Activated naive CD4-positive, alpha-beta T cell treated with Interleukin-2 at 50 U/mL for 16 hours (primary cell): ENCODE data around the gene CDCA4.
"Not testable (repeated sequence)": the region's sequence is repeated elsewhere in the genome, so short reads cannot be mapped to it uniquely, and the experiment has no call there.

Experiments used
- DNase-seq: peaks from one replicate; pipeline ENCODE4 v3.0.0-alpha.2; 2020

CDCA4 gene

GRCh38 chr14:105020815-105021655 is at the start of gene CDCA4:
TSS of gene CDCA4 (minus strand) at chr14:105021083. CDS start at chr14:105011929, 9,154 bp downstream.
- peak; percentile 97 for DNase-seq

DNA sequence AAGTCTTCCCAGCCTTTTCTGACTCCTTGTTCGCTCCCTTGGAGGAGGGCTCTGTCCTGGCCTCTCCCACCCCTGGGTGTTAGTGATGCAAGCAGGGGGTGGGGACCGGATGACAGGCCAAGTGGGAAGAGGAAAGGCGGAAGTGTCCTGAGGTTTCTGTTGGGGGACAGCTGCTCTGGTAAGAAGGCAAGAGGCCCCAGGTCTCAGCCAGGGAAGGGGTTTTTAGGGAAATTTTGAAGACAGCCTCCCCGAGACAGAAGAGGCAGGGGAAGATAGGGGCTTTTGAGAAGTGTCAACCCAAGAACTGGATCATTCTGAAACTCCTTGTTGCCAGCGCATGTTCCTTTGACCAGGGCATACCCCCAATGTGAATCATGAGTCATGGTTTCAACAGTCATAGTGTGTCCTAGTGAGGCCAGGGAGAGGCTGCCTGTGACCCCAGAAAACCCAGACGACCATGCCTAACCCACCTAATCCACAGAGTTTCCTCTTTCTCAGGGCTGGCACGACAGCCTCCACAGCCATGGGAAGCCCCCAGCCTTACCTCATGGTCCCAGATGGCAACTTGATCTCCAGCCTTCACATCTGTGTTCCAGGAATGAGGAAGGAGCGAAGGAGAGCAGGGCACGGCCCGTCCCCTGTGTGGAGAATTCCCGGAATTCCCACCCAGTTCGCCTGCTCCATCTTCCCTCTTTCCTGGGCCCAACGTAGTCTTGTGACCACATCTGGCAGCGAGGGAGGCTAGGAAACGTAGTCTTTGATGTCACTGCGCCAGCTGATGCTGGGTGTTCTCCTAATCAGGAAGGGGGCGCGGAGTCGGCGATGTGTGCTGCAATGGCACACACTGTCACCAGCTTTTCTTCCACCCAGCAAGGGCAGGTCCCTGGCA is 49.2 kb upstream of the CDCA4 start:
- DNase-seq = peak; percentile 62

GRCh38 chr14:105069522-105069870 is 48.6 kb upstream of the CDCA4 start:
- no peak for DNase-seq

DNA sequence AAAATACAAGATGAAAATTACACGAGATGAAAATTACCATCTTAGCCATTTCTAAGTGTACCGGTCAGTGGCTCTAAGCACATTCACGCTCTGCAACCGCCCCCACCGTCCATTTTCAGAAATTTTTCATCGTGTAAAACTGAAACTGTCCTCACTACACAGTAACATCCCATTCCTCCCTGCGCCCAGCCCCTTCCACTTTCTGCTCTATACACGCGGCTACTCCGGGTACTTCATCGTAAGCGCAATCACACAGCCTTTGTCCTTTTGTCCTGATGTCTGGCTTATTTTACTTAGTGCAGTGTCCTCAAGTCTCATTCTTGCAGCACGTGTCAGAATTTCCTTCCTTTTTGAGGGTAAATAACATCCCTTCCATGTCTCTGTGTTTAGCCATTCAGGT is 47.9 kb upstream of the CDCA4 start:
- DNase-seq = no peak

GRCh38 chr14:105067969-105068301 is 47.1 kb upstream of the CDCA4 start:
- DNase-seq = no peak

- peak; percentile 76 for DNase-seq
Observed at GRCh38 chr14:105067140-105067968, 46.5 kb upstream of the CDCA4 start.

DNA sequence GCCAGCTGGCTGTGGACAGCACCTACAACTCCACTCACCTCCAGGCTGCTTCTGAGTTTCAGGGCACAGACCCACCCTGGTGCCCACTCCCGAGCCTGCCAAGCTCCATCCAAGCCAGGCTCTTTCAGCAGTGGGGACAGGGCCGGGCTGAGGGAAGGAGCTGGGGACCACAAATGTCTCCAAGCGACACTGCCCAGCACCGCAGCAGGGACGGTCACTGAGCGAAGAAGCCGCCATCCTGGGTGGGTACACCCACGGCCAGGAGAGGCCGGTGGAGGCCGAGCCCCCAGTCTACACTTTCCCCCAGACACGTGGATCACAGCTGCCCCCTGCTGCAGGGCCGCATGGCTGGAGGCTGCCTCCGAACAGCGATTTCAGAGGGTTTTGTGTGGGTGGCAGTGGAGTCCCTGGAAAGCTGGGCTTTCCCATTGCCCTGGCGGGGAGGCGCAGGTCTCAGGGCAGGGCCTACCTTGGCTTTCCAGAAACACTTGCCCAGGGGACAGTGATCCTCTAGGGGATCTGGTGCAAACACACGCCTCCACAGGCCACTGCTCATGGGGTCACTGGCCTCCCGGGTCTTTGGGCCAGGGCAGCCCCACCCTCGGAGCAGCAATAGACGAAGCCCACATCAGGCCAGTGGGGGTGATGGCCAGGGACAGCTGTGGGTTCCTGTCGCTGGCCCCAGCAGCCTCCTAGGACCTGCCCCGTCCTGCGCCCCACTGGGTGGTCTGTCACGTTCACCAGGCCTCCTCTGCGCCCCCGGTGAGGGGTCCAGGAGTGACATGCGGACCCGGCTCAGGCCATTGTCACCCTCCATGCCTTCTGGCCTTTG is 45.6 kb upstream of the CDCA4 start:
- DNase-seq = no peak

GRCh38 chr14:105065280-105066228 is 44.7 kb upstream of the CDCA4 start, which contains the start of gene GPR132:
TSS of gene GPR132 (minus strand) at chr14:105065430. CDS start at chr14:105055420, 10,010 bp downstream.
- peak; percentile 88 for DNase-seq

DNA sequence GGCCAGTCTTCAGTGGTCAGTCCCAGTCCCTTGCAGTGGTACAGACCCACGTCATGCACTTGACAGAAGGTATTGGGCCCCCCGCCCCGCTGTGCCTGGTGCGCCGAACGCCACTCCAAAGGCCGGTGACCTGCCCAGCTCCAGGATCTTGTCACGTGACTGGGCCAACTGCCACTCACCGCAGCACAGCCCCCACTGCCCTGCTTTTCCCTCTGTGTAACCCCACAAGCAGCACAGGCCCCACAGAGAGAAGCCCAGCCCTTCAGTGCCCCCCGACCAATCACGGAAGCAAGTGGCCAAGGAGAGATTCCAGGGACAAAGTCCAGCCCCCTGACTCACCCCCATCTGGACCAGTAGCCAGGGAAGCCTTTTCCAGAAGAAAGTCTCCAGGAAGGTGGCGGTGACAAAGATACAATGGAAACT is 43.8 kb upstream of the CDCA4 start:
- DNase-seq = peak; percentile 45

DNA sequence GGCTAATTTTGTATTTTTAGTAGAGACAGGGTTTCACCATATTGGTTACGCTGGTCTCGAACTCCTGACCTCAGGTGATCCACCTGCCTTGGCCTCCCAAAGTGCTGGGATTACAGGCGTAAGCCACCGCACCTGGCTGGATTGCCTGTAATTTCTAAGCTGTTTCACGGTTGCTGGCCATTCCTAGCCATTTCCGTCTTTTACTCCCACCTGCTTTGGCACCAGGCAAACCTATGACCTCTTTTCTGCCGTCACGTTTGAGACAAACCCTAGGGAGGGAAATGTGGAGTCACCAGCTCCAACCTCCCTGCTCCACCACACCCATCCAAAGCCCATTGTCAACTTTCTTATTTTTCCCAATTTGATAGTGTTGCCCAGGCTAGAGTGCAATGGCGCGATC is 43.1 kb upstream of the CDCA4 start:
- DNase-seq = no peak

DNA sequence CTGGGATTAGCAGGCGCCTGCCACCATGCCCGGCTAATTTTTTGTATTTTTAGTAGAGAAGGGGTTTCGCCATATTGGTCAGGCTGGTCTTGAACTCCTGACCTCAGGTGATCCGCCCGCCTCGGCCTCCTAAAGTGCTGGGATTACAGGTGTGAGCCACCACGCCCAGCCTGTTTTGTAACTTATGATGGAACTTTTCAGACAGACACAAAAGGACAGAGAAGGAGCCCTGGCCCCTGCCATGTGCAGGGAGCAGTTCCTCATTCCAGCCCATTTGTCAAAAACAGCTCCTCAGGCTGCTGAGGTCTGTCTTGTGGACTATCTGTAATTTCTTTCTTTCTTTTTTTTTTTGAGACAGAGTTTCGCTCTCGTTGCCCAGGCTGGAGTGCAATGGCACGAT is 42.6 kb upstream of the CDCA4 start:
- DNase-seq = not testable (repeated sequence)

- no peak for DNase-seq
Observed at GRCh38 chr14:105063056-105063455, 42.2 kb upstream of the CDCA4 start.

DNA sequence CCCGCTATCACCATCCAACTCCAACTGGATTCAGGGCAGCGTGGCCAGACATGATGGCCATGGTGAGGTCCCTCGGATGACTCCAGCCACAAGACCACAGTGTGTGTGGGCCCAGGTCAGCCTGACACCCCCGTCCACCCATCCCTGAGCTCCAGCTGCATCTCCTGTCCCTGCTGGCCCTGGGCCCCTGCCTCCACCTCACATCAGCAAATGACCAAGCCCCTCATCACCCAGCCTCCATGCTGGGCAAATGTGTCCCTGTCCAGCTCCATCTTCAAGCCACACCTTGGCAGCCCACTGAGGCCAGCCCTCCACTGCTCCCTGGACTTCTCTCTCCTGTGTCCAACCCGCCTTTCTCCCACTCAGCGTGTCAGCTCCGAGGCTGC is 41.2 kb upstream of the CDCA4 start:
- DNase-seq = no peak

GRCh38 chr14:105061428-105062047 is 40.7 kb upstream of the CDCA4 start:
- peak; percentile 74 for DNase-seq

- peak; percentile 39 for DNase-seq
Observed at GRCh38 chr14:105060751-105061427, 40.0 kb upstream of the CDCA4 start.

DNA sequence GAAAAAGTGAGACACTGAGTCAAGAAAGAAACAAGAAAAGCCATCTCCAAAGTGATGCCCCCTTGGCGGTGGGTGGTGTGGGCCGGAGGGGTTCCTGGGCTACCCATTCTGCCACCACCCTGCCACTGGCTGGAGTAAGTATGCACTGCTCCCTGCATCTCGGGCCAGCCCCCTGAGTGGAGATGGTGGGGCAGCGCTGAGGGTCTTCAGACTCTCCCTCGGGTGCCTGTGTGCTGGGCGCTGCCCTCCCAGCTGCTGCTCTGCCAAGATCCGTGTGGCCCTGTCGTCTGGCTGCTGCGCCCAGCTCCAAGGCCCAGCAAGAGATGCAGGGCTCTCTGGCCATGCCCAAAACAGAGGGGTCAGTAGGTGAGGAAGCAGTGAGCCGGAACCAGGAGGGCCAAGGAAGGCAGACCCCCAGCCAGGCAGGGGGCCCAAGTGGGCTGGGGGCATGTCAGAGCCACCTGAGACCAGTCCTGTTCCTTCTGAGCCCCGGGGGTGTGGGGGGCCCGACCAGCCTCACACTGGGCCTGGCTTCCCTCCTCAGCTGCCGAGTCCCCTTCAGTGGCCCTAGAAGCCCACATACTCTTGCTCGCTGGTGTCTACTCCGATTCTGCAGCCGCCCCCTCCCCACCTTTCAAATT is 39.2 kb upstream of the CDCA4 start:
- peak; percentile 27 for DNase-seq

DNA sequence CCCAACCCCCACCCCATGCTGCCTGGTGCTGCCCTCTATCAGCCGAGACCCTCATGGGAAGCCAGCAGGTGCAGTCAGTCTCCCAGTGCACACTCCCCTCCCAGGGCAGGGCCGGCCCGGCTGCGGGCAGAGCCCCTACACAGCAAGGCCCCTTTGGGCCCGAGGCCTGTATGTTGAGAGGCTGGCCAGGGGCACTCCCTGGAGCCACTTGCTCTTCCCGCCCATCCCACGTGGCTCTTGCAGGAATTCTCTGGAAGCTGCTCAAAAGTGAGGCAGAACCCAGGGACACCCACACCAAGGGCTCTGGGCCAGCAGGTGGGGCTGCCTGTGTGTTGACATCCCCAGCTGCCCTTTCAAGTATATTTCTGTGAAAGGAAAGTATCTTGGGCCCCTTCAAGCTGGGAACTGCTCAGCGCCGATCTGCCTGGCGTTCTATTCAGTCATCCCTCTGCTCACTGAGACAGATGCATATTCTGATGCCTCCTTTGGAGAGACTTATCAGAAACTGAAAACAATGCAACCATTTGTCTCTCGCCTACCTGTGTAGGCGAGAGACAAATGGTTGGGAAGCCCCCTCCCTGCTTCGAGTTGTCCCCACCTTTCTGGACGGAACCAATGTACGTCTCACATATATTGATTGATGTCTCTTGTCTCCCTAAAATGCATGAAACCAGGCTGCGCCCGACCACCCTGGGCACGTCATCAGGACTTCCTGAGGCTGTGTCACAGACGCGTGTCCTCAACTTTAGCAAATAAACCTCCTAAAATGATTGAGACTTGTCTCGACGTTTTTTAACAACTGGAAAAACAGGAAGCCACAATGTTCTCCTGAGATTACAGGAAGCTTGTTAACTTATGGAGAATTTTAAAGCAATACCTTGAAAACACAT is 38.4 kb upstream of the CDCA4 start:
- peak; percentile 52 for DNase-seq

DNA sequence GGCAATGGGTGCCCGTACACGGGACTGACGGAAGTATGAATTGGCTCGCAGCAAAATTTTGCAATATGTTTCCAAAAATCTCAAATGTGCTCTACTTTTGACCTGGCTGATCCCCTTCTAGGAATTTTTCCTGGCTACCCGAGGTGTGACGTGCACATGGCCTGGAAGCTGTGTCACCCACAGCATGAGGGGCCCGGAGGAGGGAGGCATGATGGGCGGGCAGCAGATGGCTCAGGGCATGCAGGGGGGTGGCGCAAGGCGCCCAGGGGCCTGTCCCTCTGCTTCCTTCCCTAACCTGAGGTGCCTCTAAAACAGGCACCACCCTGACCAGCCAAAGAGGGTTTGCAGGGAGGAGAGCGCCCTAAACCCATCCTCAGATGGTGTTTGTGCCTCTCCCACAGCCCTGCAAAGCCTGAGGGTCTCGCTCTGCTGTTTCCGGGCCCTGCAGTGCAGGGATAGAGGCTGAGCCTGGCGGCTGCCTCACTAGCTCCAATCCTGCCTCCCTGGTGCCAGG is 37.7 kb upstream of the CDCA4 start:
- no peak for DNase-seq
